HG02840 (cell line): ENCODE measurements around the gene CD69.
"Not testable (repeated sequence)": the region's sequence is repeated elsewhere in the genome, so short reads cannot be mapped to it uniquely, and the experiment has no call there.

Source experiments
- ATAC-seq: cut with Tn5 transposase; IDR thresholded peaks from one replicate; pipeline ENCODE4 v1.9.1; 2021; ENCODE audit warnings: mild to moderate bottlenecking, moderate library complexity, moderate number of reproducible peaks; ENCODE audit not compliant: unreplicated experiment, low FRiP score

Gene CD69

GRCh38 chr12:9751204-9752144 lies 9.2 kb downstream of the CD69 start:
- no peak for ATAC-seq

DNA sequence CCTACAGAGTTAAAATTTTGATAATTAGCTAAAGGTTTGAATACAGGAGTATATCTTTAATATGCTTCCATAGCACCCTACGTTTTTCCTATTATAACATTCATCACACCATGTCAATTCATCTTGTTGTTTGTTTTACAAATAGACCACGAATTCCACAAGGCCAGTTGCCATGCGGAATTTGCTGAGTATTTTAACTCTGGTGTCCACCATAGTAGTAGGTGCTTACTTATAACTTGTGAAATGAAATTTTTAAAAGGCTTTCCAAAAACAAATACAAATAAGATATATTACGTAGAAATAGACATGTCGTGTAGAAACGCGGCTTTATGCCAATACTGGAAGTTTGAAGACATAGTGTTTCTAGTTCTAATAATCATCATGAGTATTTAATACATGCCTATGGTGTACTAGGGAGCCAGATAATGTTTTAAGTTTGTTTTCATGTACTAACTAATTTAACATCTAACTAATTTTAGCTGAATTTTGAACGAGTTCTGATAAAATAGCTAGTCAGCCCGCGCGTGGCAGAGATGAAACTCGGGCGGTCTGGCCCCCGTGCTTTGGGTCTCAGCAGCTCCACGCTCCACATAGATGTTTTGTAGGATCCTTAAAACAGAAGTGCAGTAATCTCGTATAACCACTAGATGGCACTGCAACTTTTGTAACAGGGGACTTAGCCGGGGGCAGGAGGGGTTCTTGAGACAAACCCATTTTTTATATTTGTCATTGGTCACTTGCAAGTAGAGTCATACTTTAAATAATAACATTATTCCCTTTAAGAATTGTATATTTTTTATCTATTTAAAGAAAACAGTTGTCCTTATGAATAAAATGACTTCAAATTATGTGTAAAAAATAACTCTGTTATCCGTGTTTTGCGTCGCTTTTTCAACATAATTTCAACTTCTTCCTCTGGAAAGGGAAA lies 10.2 kb downstream of the CD69 start:
- ATAC-seq, result no peak

GRCh38 chr12:9749640-9750039 lies 11.1 kb downstream of the CD69 start:
- ATAC-seq, result no peak

- no peak for ATAC-seq
These were observed 15.5 kb downstream of the CD69 start for GRCh38 chr12:9745199-9745598.

- ATAC-seq, result no peak
These were observed 18.0 kb downstream of the CD69 start for GRCh38 chr12:9742661-9743060.

GRCh38 chr12:9741726-9742125 lies 19.0 kb downstream of the CD69 start:
- ATAC-seq, result no peak

DNA sequence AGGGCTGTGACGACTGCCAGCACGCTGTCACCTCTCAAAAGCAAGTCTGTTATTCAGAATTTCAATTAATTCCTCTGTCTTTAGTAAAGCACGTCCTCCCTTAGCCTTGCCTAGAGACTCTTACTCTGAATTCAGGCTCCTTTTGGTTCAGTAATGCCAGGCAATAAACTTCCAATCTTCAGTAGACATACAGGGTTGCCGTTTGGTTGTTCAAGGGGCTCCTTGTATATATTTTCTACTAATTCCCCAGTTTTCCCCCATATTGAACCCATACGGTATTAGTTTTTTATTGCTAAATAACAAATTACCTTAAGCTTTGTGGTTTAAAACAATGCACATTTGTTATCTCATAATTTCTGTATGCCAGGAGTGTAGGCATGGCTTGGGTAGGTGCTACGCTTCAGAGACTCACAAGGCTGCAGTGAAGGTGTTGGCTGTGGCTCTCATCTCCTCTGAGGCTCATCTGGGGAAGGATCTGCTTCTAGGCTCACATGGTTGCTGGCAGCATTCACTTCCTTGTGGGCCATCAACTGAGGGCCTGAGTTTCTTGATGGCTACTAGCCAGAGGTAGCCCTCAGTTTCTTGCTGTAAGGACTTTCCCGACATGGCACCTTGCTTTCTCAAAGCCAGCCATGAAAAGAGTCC lies 20.5 kb downstream of the CD69 start:
- ATAC-seq, result no peak

DNA sequence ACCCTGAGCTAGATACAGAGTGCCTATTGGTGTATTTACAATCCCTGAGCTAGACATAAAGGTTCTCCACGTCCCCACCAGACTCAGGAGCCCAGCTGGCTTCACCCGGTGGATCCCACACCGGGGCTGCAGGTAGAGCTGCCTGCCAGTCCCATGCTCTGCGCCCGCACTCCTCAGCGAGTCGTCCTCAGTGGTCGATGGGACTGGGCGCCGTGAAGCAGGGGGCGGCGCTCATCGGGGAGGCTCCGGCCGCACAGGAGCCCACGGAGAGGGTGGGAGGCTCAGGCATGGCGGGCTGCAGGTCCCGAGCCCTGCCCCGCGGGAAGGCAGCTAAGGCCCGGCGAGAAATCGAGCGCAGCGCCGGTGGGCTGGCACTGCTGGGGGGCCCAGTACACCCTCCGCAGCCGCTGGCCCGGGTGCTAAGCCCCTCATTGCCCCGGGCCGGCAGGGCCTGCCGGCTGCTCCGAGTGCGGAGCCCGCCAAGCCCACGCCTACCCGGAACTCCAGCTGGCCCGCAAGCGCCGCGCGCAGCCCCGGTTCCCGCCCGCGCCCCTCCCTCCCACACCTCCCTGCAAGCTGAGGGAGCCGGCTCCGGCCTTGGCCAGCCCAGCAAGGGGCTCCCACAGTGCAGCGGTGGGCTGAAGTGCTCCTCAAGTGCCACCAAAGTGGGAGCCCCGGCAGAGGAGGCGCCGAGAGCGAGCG lies 21.1 kb downstream of the CD69 start:
- not testable (repeated sequence) for ATAC-seq

DNA sequence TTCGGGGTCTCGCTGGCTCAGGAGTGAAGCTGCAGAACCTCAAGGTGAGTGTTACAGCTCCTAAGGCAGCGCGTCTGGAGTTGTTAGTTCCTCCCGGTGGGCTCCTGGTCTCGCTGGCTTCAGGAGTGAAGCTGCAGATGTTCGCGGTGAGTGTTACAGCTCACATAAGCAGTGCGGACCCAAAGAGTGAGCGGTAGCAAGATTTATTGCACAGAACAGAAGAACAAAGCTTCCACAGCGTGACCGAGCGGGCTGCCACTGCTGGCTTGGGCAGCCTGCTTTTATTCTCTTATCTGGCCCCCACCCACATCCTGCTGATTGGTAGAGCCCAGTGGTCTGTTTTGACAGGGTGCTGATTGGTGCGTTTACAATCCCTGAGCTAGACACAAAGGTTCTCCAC lies 21.8 kb downstream of the CD69 start:
- not testable (repeated sequence) for ATAC-seq

- ATAC-seq, result no peak
These were observed 23.6 kb downstream of the CD69 start for GRCh38 chr12:9736936-9737705.

- no peak for ATAC-seq
These were observed 25.1 kb downstream of the CD69 start for GRCh38 chr12:9735601-9736000.

GRCh38 chr12:9732921-9733461 lies 27.7 kb downstream of the CD69 start, which contains the start of gene CLECL1:
Gene CLECL1, minus strand, starts transcription at chr12:9733097.
- ATAC-seq, result peak; percentile 36

DNA sequence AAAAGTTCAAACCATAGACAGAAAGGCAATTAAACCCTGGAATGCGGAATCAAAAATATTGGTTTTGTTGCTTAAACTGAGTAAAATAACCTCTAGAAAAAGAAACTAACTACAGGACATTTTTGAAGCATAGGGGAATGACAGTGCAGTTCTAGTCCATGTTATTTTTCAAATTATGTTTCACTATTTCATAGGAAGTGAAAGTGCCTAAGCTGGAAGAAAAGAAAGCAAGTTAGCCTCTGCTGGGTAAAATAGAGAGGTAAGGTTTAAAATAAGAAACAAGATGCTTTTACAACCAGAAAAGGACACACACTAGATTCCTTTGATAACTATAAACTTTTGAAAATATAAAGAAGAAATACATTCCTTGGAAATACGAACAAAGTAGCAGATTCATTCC lies 28.9 kb downstream of the CD69 start:
- ATAC-seq, result no peak

GRCh38 chr12:9731393-9731792 lies 29.3 kb downstream of the CD69 start:
- ATAC-seq, result no peak

- ATAC-seq, result no peak
These were observed 30.1 kb downstream of the CD69 start for GRCh38 chr12:9730591-9730990.

DNA sequence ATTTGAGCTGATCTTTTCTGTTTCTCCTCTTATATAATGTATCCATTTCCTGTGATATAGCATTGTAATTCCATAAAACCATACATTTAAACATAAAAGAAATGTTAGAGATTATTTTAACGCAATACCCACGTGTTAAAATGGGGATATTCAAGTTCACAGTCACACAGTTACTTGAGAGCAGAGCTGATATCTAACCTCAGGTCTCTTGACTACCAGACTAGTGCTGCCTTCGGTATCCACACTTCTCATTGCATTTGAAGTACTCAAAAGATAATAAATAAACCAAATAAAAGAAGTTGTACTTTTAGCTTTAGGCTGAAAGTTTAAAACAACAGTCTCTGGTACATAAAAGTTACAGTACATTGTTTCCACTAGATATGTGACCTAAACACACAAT lies 30.7 kb downstream of the CD69 start:
- no peak for ATAC-seq

DNA sequence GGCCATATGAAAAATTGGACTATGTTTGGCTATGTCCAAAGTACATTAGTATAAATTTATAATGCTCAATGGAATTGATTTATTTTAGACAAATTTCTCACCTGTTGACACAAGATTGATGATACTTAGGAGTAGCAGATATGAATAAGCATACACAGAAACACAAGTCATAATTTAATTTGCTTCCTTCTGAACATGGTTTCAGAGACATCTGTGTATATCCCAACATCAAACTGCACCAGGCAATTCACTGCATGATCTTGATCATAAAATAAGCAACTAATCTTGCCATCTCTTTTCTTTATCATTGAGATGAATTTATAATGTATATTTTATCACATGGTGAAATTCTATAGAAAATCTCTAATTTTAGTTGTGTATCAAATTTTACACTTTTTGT lies 31.6 kb downstream of the CD69 start:
- no peak for ATAC-seq

- ATAC-seq, result no peak
These were observed 32.9 kb downstream of the CD69 start for GRCh38 chr12:9727813-9728212.

- ATAC-seq, result no peak
These were observed 35.4 kb downstream of the CD69 start for GRCh38 chr12:9725213-9725870.
